Retinal pigment epithelial cell (primary cell): ENCODE data around the gene PRAME.

Experiments used
- DNase-seq: peaks from one replicate; pipeline ENCODE4 v3.0.0-alpha.2; 2010; ENCODE audit warnings: low read depth
- H3K4me3 ChIP-seq: 2 replicates; pipeline ENCODE4 v1.5.1; 2011; ENCODE audit warnings: mild to moderate bottlenecking, low read length, control low read depth, moderate library complexity
- TF ChIP-seq, protein P1 (sequence below): conservative IDR thresholded peaks from 2 replicates; pipeline ENCODE4 v1.5.1; 2011; ENCODE audit warnings: low read depth, low read length, control low read depth, inconsistent platforms

Gene PRAME

DNA sequence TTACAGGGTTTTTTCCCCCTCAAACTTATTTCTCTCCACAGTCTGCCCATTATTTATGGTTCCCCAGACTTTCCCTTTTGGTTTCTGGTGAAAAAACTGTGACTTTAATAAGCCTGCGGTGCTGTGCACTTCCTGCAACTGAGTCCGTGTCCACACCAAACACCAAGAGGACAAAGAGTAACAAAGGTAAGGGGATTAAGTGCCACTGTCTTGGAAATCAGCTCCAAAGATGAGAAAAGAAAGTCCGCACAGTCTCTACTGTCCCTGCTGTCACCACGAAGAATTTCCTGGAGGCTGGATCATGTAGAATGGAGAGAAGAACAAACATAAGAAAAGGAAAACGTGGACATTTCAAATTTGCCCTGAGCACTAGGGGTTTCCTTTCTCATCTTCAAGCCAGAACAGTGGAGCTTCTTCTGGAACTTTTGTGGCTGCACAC lies 17.9 kb upstream of the PRAME start:
- TF ChIP-seq, protein P1, sequence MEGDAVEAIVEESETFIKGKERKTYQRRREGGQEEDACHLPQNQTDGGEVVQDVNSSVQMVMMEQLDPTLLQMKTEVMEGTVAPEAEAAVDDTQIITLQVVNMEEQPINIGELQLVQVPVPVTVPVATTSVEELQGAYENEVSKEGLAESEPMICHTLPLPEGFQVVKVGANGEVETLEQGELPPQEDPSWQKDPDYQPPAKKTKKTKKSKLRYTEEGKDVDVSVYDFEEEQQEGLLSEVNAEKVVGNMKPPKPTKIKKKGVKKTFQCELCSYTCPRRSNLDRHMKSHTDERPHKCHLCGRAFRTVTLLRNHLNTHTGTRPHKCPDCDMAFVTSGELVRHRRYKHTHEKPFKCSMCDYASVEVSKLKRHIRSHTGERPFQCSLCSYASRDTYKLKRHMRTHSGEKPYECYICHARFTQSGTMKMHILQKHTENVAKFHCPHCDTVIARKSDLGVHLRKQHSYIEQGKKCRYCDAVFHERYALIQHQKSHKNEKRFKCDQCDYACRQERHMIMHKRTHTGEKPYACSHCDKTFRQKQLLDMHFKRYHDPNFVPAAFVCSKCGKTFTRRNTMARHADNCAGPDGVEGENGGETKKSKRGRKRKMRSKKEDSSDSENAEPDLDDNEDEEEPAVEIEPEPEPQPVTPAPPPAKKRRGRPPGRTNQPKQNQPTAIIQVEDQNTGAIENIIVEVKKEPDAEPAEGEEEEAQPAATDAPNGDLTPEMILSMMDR, result no peak
- no peak for DNase-seq
- H3K4me3 ChIP-seq, result no peak overlapping the region

- TF ChIP-seq, protein P1, result peak; percentile 97
- DNase-seq, result no peak
- H3K4me3 ChIP-seq, result no peak overlapping the region
Measured at GRCh38 chr22:22576244-22576988, 17.4 kb upstream of the PRAME start.

- TF ChIP-seq, protein P1, result no peak
- no peak for DNase-seq
- H3K4me3 ChIP-seq, result no peak overlapping the region
Measured at GRCh38 chr22:22574361-22574760, 15.3 kb upstream of the PRAME start.

DNA sequence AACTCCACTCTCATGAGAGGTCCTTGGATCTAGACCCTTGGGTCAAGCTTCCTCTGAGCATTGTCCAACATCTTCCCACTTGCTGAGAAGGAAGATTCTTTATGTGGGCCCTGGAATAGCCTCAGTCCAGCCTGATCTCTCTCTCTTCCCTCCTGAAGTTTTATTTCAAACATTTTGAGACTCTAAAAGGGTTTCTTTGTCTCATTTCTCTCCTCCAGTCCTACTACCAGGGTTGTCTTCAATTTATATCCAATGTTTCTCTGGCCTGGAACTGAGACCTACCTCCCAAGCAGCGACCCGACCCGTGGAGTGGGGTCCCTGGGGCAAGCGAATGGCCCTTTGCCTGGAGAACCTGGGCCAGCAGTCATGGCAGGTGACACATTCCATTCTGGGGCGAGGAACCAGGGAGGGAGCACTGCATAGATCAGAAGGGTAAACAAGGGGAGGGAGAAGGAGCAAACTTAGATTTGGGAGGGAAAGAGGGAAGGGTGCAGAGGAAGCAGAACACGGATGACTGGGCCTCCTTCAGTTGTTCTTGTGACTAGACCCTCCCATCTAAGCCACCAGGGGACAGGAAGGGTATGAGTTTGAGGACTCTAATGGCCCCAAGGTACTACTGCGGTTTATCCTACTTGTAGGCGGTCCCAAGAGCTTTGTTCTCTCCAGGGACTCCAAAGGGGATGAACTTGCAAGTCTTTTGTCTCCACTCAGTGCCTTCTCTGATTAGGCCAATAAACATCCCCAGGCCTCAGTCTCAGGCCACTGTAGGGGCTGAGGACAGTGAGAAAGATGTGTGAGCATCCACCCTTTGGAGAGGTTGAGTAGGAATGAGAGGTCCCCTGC lies 14.2 kb upstream of the PRAME start:
- TF ChIP-seq, protein P1, result no peak
- no peak overlapping the region for H3K4me3 ChIP-seq
- DNase-seq, result no peak

GRCh38 chr22:22571862-22572261 lies 12.8 kb upstream of the PRAME start:
- no peak for DNase-seq
- no peak overlapping the region for H3K4me3 ChIP-seq
- TF ChIP-seq, protein P1, result no peak

- TF ChIP-seq, protein P1, result no peak
- H3K4me3 ChIP-seq, result no peak overlapping the region
- no peak for DNase-seq
Measured at GRCh38 chr22:22571429-22571828, 12.4 kb upstream of the PRAME start.

DNA sequence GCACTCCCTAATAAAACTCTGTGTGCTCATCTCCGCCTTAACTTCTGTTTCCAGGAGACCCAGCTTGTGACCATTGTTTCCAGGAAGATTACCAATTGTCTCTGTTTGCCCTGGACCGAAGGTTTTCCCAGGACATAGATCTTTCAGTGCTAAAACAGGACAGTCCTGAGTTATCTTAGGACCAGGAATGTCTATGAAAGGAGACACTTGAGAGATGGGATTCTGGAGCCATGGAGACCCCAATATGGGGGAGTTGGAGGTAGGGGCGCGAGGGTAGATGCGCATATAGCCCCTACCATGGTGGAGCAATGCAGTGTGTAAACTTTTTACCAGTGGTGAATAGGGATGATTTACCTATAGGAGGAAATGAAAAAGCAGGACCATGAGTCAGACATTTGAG lies 10.2 kb upstream of the PRAME start:
- TF ChIP-seq, protein P1, result no peak
- DNase-seq, result no peak
- no peak overlapping the region for H3K4me3 ChIP-seq
